Purkinje cell (primary cell): Measurements from ENCODE around the gene MMP8. TPM values are rescaled to one million over a fixed set of nuclear protein-coding genes. Genes with fewer than 3 reads are reported as not detected.

Experiments used
- polyA plus RNA-seq: library from polyadenylated mRNA; unstranded; fragments of >200 nt; fragmentation: Nextera tagmentation; gene quantifications from 2 replicates; pipeline ENCODE4 v1.2.1, GENCODE V29; 2014

The MMP8 gene
- not detected in 2 replicates for polyA plus RNA-seq

GRCh38 chr11:102724904-102725500 is at the start of gene MMP8:
MMP8 (minus strand) TSS chr11:102724954; CDS start chr11:102724855, 99 bp downstream.

GRCh38 chr11:102705626-102706025 is 19.1 kb downstream of the MMP8 start, which contains the start of gene MMP27:
MMP27 (minus strand) TSS chr11:102705769; CDS start chr11:102705714, 55 bp downstream.

Other genes with a start within 250 kb of the MMP8 start
- gene MMP7, start 194.2 kb downstream of the MMP8 start, polyA plus RNA-seq = not detected in 2 replicates
- not detected in 2 replicates for gene MMP20, start 99.6 kb downstream of the MMP8 start, polyA plus RNA-seq
- gene MMP27, start 19.2 kb downstream of the MMP8 start, polyA plus RNA-seq = not detected in 2 replicates
- gene MMP10, start 55.7 kb upstream of the MMP8 start, polyA plus RNA-seq = not detected in 2 replicates
- 0.69 TPM in 1 of 2 replicates, not detected in the other for gene MMP1, start 73.2 kb upstream of the MMP8 start, polyA plus RNA-seq
- not detected in 2 replicates for gene MMP3, start 118.7 kb upstream of the MMP8 start, polyA plus RNA-seq
- not detected in 2 replicates for gene MMP12, start 150.0 kb upstream of the MMP8 start, polyA plus RNA-seq
- gene MMP13, start 230.8 kb upstream of the MMP8 start, polyA plus RNA-seq = not detected in 2 replicates